HepG2 (cell line): ENCODE measurements around the gene TBC1D16. TPM values are rescaled to one million over a fixed set of nuclear protein-coding genes. Genes with fewer than 3 reads are reported as not detected.
A peak's percentile ranks its signal among the peaks of the same experiment; 100 is the strongest.

Source experiments
- CEBPG ChIP-seq: IDR thresholded peaks from 2 replicates; pipeline ENCODE4 v1.6.1; 2016
- CTCF ChIP-seq: sonication (generic); formaldehyde crosslinking; IDR thresholded peaks from 2 replicates; pipeline ENCODE4 v1.5.0; 2020; ENCODE audit warnings: mild to moderate bottlenecking, missing genetic modification reagents, moderate library complexity
- ERF ChIP-seq: IDR thresholded peaks from 2 replicates; pipeline ENCODE4 v1.6.1; 2018; ENCODE audit warnings: missing biosample characterization, missing genetic modification reagents
- FOSL2 ChIP-seq: sonication (generic); formaldehyde crosslinking; IDR thresholded peaks from 2 replicates; pipeline ENCODE4 v1.4.0; 2020; ENCODE audit warnings: missing genetic modification reagents
- FOXC1 ChIP-seq: sonication (generic); formaldehyde crosslinking; IDR thresholded peaks from 2 replicates; pipeline ENCODE4 v1.8.0; 2022; ENCODE audit warnings: mild to moderate bottlenecking, missing genetic modification reagents, borderline replicate concordance
- HIC2 ChIP-seq: sonication (generic); formaldehyde crosslinking; IDR thresholded peaks from 2 replicates; pipeline ENCODE4 v1.9.0; 2022; ENCODE audit warnings: low read depth, missing genetic modification reagents
- HMG20A ChIP-seq: IDR thresholded peaks from 2 replicates; pipeline ENCODE4 v1.6.1; 2016; ENCODE audit warnings: borderline replicate concordance
- IKZF5 ChIP-seq: IDR thresholded peaks from 2 replicates; pipeline ENCODE4 v1.6.1; 2018; ENCODE audit warnings: missing genetic modification reagents, mild to moderate bottlenecking, missing compliant biosample characterization
- NFYC ChIP-seq: IDR thresholded peaks from 2 replicates; pipeline ENCODE4 v1.6.1; 2016; ENCODE audit warnings: missing genetic modification reagents, missing compliant biosample characterization
- NR2C2 ChIP-seq: sonication (generic); formaldehyde crosslinking; IDR thresholded peaks from 2 replicates; pipeline ENCODE4 v1.4.0; 2020; ENCODE audit warnings: missing genetic modification reagents, mild to moderate bottlenecking, moderate library complexity, borderline replicate concordance
- NR2F6 ChIP-seq, 2 experiments: IDR thresholded peaks; 2 replicates each; pipeline ENCODE4 v1.6.1; 2016; ENCODE audit warnings: antibody characterized with exemption in 1 of 2, mild to moderate bottlenecking in 1 of 2
- PAXIP1 ChIP-seq: sonication (generic); formaldehyde crosslinking; conservative IDR thresholded peaks from 2 replicates; pipeline ENCODE4 v1.4.0; 2020; ENCODE audit warnings: mild to moderate bottlenecking, missing genetic modification reagents, moderate library complexity
- SIN3A ChIP-seq: IDR thresholded peaks from 2 replicates; pipeline ENCODE4 v1.6.1; 2011; ENCODE audit warnings: low read depth, mild to moderate bottlenecking, control low read depth, low read length, borderline replicate concordance
- SOX6 ChIP-seq, 2 experiments: fragments of 450-650 bp in 1 of 2; sonication (generic) in 1 of 2; formaldehyde crosslinking in 1 of 2; IDR thresholded peaks; 2 replicates each; pipeline versions ENCODE4 v1.4.0 to v1.6.1; 2017 to 2020; ENCODE audit warnings: antibody characterized with exemption in 1 of 2, mild to moderate bottlenecking in 1 of 2, missing genetic modification reagents in 1 of 2
- ZBTB8A ChIP-seq: sonication (generic); formaldehyde crosslinking; IDR thresholded peaks from 2 replicates; pipeline ENCODE4 v1.4.0; 2020; ENCODE audit warnings: mild to moderate bottlenecking, low read depth, missing genetic modification reagents, borderline replicate concordance
- ZFY ChIP-seq: sonication (generic); formaldehyde crosslinking; IDR thresholded peaks from 2 replicates; pipeline ENCODE4 v1.4.0; 2020; ENCODE audit warnings: missing genetic modification reagents
- ZNF3 ChIP-seq: IDR thresholded peaks from 2 replicates; pipeline ENCODE4 v1.7.0; 2017; ENCODE audit warnings: inconsistent platforms
- ZNF556 ChIP-seq: sonication (generic); formaldehyde crosslinking; IDR thresholded peaks from 2 replicates; pipeline ENCODE4 v1.4.0; 2020; ENCODE audit warnings: mild to moderate bottlenecking, missing genetic modification reagents, borderline replicate concordance
- ZNF691 ChIP-seq: sonication (generic); formaldehyde crosslinking; IDR thresholded peaks from 2 replicates; pipeline ENCODE4 v1.4.0; 2020; ENCODE audit warnings: missing genetic modification reagents, low read depth, mild to moderate bottlenecking, borderline replicate concordance
- ZNF746 ChIP-seq: sonication (generic); formaldehyde crosslinking; IDR thresholded peaks from 2 replicates; pipeline ENCODE4 v1.8.0; 2022; ENCODE audit warnings: mild to moderate bottlenecking, missing genetic modification reagents
- polyA plus RNA-seq, 8 experiments: library from polyadenylated mRNA; depleted of rRNA in 3 of 8; stranded (reverse) in 7 of 8; unstranded in 1 of 8; fragments of >200 nt; fragmentation: Illumina TruSeq in 4 of 8; extraction: Trizol in 4 of 8; gene quantifications; 2 replicates each; pipeline versions ENCODE4 v1.2.1 to v1.2.3, GENCODE V29; 2011 to 2016; ENCODE audit warnings: low read depth in 4 of 8, missing spikeins in 1 of 8, mixed read lengths in 1 of 8; ENCODE audit not compliant: insufficient read depth in 1 of 8
- total RNA-seq, 5 experiments: library from RNA; depleted of rRNA; stranded (reverse); fragments of >200 nt; fragmentation: Illumina TruSeq; extraction: Trizol; gene quantifications; 2 replicates each; pipeline ENCODE4 v1.2.3, GENCODE V29; 2016; ENCODE audit warnings: low read depth in 1 of 5

The TBC1D16 gene
- total and polyA plus RNA-seq, 2 of the 13 experiments (the other 11 are each of a cell fraction or from before 2014, with no cell fraction given), result 14.9 to 24.9 TPM

- TF ChIP-seq PAXIP1 (CRISPR knock-in tag), result peak; percentile 83
- TF ChIP-seq FOSL2 (CRISPR knock-in tag), result peak; percentile 54; the same call in 1 of the 2 replicates
- peak; percentile 39; the same call in 1 of the 2 replicates for TF ChIP-seq CEBPG (CRISPR knock-in tag)
- TF ChIP-seq FOXC1 (CRISPR knock-in tag), result 0 out of 2 replicates have a peak, but pooled peaks have one; percentile 40
- TF ChIP-seq ZFY (CRISPR knock-in tag), result 0 out of 2 replicates have a peak, but pooled peaks have one; percentile 24
- TF ChIP-seq IKZF5 (CRISPR knock-in tag), result 0 out of 2 replicates have a peak, but pooled peaks have one; percentile 35
- TF ChIP-seq SOX6 (IDR thresholded peaks at IDR 0.05), result no peak
- peak; percentile 89 for TF ChIP-seq SOX6 (CRISPR knock-in tag; IDR thresholded peaks at IDR 0.05)
- 0 out of 2 replicates have a peak, but pooled peaks have one; percentile 18 for TF ChIP-seq ZNF556 (CRISPR knock-in tag)
- peak; percentile 14; the same call in 1 of the 2 replicates for TF ChIP-seq SIN3A
- TF ChIP-seq HMG20A (CRISPR knock-in tag), result 0 out of 2 replicates have a peak, but pooled peaks have one; percentile 38
- peak; percentile 57; the same call in 1 of the 2 replicates for TF ChIP-seq ERF (CRISPR knock-in tag)
- peak; percentile 18; the same call in 1 of the 2 replicates for TF ChIP-seq CTCF
- TF ChIP-seq ZNF746, result peak; percentile 71
- TF ChIP-seq ZNF691 (CRISPR knock-in tag), result peak; percentile 27; the same call in 1 of the 2 replicates
- TF ChIP-seq HIC2 (CRISPR knock-in tag), result peak; percentile 85
- TF ChIP-seq ZNF3 (CRISPR knock-in tag), result no peak
- TF ChIP-seq NR2F6 (IDR thresholded peaks at IDR 0.05), result 0 out of 2 replicates have a peak, but pooled peaks have one; percentile 37
- peak; percentile 75 for TF ChIP-seq NR2F6 (CRISPR knock-in tag; IDR thresholded peaks at IDR 0.05)
- no peak for TF ChIP-seq NFYC (CRISPR knock-in tag)
- TF ChIP-seq NR2C2 (CRISPR knock-in tag), result peak; percentile 59
- TF ChIP-seq ZBTB8A (CRISPR knock-in tag), result no peak
Observed at GRCh38 chr17:79931817-79932309, 103.8 kb downstream of the TBC1D16 start (continued).
